Retinal pigment epithelial cell (primary cell): ENCODE data around the gene PSORS1C2.

Source experiments
- DNase-seq: peaks from one replicate; pipeline ENCODE4 v3.0.0-alpha.2; 2010; ENCODE audit warnings: low read depth
- H3K4me3 ChIP-seq: 2 replicates; pipeline ENCODE4 v1.5.1; 2011; ENCODE audit warnings: mild to moderate bottlenecking, low read length, control low read depth, moderate library complexity
- CTCF ChIP-seq: conservative IDR thresholded peaks from 2 replicates; pipeline ENCODE4 v1.5.1; 2011; ENCODE audit warnings: low read depth, low read length, control low read depth, inconsistent platforms

PSORS1C2 gene

DNA sequence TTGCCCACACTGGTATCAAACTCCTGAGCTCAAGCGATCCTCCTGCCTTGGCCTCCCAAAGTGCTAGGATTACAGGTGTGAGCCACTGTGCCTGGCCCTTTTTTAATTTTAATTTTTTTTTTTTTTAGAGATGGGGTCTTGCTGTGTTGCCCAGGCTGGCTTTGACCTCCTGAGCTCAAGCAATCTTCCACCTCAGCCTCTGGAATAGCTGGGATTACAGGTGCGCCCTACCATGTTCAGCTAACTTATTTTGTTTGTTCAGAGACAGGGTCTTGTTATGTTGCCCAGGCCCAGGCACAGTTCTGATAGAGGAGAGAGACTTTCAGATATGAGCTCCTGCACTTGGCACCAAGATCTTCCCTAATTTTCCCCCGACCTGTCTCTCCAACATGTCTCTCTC is 8.1 kb downstream of the PSORS1C2 start:
- no peak for DNase-seq
- TF ChIP-seq CTCF: no peak
- H3K4me3 ChIP-seq: no peak overlapping the region

DNA sequence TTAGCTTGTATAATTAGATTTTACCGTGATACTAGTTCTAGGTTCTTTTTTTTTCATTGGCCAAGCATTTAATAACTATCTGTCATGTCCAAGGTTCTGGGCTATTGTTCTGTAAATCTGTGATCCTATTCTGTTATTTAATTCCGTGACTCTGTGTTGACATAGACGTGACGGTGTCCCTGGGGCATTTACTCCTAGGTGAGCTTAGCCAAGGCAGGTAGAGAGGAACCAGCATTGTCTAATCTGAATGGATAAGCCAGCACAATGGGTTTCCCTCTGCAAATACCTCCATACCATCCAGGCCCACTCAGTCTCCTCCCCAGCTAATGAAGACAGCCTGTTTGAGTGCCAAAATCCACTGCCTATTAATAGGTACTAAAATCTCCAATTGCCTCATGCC is 9.7 kb downstream of the PSORS1C2 start:
- no peak for DNase-seq
- no peak for TF ChIP-seq CTCF
- no peak overlapping the region for H3K4me3 ChIP-seq

DNA sequence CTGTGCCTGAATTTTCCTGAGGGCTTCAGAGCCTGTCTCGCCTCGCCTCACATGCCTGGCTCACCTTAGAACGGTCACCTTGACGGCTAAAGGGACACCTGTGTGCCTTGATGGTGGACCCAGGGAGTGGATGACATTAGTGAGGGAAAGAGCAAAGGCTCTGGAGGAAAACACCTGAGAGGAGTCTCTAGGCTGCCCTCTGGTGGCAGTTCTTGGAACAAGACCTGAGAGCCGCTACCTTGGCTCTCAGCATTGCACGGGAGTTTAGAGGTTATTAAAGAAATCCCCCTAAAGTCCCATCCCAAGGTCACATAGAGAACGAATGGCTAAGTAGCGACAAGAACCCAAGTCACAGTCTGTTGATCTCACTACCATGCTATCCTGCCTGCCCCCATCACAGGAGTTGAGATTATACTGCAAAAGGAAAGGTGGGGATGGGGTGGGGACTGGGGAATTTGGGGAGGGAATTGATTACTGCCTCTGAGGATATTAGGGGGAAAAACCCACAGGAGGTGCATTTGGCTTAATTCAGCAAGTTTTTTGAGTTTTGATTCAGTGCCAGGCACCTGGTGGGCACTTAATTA is 10.7 kb downstream of the PSORS1C2 start:
- DNase-seq: no peak
- TF ChIP-seq CTCF: peak; percentile 92

DNA sequence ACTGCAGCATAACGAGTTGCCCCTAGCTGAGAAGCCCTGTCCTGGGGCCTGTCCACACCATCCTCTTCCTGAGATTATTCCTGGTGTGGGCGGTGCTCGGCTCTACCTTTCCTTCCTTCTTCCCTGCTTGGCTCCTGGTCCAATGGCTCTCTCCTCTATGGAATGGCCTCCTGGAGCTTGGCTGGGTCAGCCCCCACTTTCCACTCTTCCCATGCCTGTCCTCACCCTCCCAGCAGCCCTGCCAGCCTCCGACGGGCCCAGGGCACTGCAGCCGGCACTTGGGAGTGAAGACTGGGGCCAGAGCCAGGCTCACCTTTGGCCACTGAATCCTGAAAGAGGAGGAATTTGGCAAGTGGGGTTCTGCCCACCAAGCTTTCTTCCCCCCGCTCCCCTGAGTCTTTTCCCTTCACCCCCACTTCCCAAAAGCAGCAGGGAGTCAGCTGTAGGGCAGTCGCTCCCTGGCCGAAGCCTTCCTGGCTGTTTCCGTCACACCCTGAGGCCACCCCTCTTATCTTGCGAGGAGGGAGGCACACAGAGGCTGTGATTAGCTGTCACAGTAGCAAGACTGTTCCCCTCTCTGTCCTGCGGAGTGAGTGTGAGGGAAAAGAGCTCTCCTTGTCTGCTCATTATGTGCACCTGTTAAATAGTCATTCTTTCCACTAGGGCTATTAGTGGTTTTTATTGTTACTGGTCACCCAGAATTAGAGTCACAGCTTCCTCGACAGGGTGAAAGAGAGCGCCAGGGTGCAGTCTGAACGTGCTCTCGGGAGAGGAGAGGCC is 12.3 kb downstream of the PSORS1C2 start:
- TF ChIP-seq CTCF: no peak
- no peak for DNase-seq
- H3K4me3 ChIP-seq: no peak overlapping the region

More for the DNA sequence above, 10.7 kb downstream of the PSORS1C2 start:
- H3K4me3 ChIP-seq: no peak overlapping the region

GRCh38 chr6:31125586-31126363 is 13.1 kb downstream of the PSORS1C2 start:
- TF ChIP-seq CTCF: no peak
- no peak overlapping the region for H3K4me3 ChIP-seq
- no peak for DNase-seq

GRCh38 chr6:31125162-31125561 is 13.7 kb downstream of the PSORS1C2 start:
- DNase-seq: no peak
- TF ChIP-seq CTCF: no peak
- H3K4me3 ChIP-seq: no peak overlapping the region
